AG09319 (cell line): ENCODE results near the gene GFOD2.

ENCODE experiments used
- DNase-seq: peaks from one replicate; pipeline ENCODE4 v3.0.0-alpha.2; 2010; ENCODE audit warnings: low read depth; ENCODE audit errors: extremely low read depth
- CTCF ChIP-seq: IDR thresholded peaks from 2 replicates; pipeline ENCODE4 v1.5.1; 2011; ENCODE audit warnings: low read depth, mild to moderate bottlenecking, inconsistent platforms, low read length, moderate library complexity

GFOD2 gene

GRCh38 chr16:67661886-67662652 is 57.0 kb downstream of the GFOD2 start:
- DNase-seq = no peak
- TF ChIP-seq CTCF = no peak

GRCh38 chr16:67661101-67661761 is 57.9 kb downstream of the GFOD2 start:
- DNase-seq = no peak
- TF ChIP-seq CTCF = no peak

- DNase-seq = peak; percentile 87
- TF ChIP-seq CTCF = no peak
Observed at GRCh38 chr16:67660564-67661028, 58.5 kb downstream of the GFOD2 start, which contains the start of gene PARD6A. TSS of gene PARD6A (plus strand) at chr16:67660960. CDS start at chr16:67661039, 79 bp downstream.

- no peak; the same call in 1 of the 2 replicates for TF ChIP-seq CTCF
- DNase-seq = peak; percentile 64
Observed at GRCh38 chr16:67659675-67660563, 59.2 kb downstream of the GFOD2 start, which contains the start of gene ACD. TSS of gene ACD (minus strand) at chr16:67660260. CDS start at chr16:67660220, 40 bp downstream.

- no peak for DNase-seq
- TF ChIP-seq CTCF = no peak
Observed at GRCh38 chr16:67658849-67659674, 60.1 kb downstream of the GFOD2 start.

- TF ChIP-seq CTCF = no peak
- DNase-seq = no peak
Observed at GRCh38 chr16:67657751-67658518, 61.2 kb downstream of the GFOD2 start.
